IMR-90 (cell line): Measurements from ENCODE around the gene ABCC8. TPM values are rescaled to one million over a fixed set of nuclear protein-coding genes. Genes with fewer than 3 reads are reported as not detected.

Experiments
- ATAC-seq: fragments of 200-7000 bp; cut with Tn5 transposase; 2 replicates; pipeline ENCODE4 v1.9.1; 2020; ENCODE audit warnings: low read depth, mild to moderate bottlenecking, moderate library complexity
- BruUV-seq: library from RNA; stranded (reverse); fragments of 400-500 nt; replicated peaks from 2 replicates; lab custom pipeline; 2021; lab: Mats Ljungman, UMichigan
- CTCF ChIA-PET: fragments of 300-600 bp; formaldehyde crosslinking; extraction: SDS; loops from one replicate; lab custom pipeline; 2021; ENCODE audit warnings: antibody characterized with exemption; lab: Yijun Ruan, JAX
- POLR2A ChIA-PET: fragments of 300-600 bp; sonication (Branson Sonifier 250); formaldehyde crosslinking; loops from one replicate; lab custom pipeline; 2022; ENCODE audit warnings: antibody characterized with exemption; ENCODE audit not compliant: unreplicated experiment; lab: Charles Lee
- DNase-seq: peaks from one replicate; pipeline ENCODE4 v3.0.0; 2013
- H2AFZ ChIP-seq: replicated peaks from 2 replicates; pipeline ENCODE3; 2013; ENCODE audit warnings: low read length, mild to moderate bottlenecking; ENCODE audit not compliant: poor library complexity
- H2AK5ac ChIP-seq: 2 replicates; pipeline ENCODE4 v1.6.1; 2013; ENCODE audit warnings: low read depth, low read length, inconsistent platforms
- H2AK9ac ChIP-seq: replicated peaks from 2 replicates; pipeline ENCODE3; 2013; ENCODE audit warnings: mild to moderate bottlenecking, low read depth, low read length, moderate library complexity; ENCODE audit not compliant: poor library complexity
- H2BK120ac ChIP-seq: 2 replicates; pipeline ENCODE4 v1.6.1; 2013; ENCODE audit warnings: low read depth, low read length, inconsistent platforms
- H2BK15ac ChIP-seq: 3 replicates; pipeline ENCODE4 v1.6.1; 2013; ENCODE audit warnings: low read depth, low read length, inconsistent platforms
- H2BK20ac ChIP-seq: 2 replicates; pipeline ENCODE4 v1.6.1; 2013; ENCODE audit warnings: low read depth, mild to moderate bottlenecking, inconsistent platforms, low read length, moderate library complexity
- H2BK5ac ChIP-seq: 2 replicates; pipeline ENCODE4 v1.6.1; 2013; ENCODE audit warnings: mild to moderate bottlenecking, low read depth, low read length, inconsistent platforms; ENCODE audit not compliant: poor library complexity, severe bottlenecking
- H3K14ac ChIP-seq: replicated peaks from 2 replicates; pipeline ENCODE4 v1.6.1; 2013; ENCODE audit warnings: low read depth, low read length, inconsistent platforms
- H3K18ac ChIP-seq: 2 replicates; pipeline ENCODE4 v1.6.1; 2013; ENCODE audit warnings: low read depth, low read length, control low read depth
- H3K23ac ChIP-seq: 2 replicates; pipeline ENCODE4 v1.6.1; 2013; ENCODE audit warnings: low read depth, low read length, inconsistent platforms
- H3K27ac ChIP-seq: 2 replicates; pipeline ENCODE4 v1.5.1; 2013; ENCODE audit warnings: mild to moderate bottlenecking, control low read depth, low read length; ENCODE audit not compliant: insufficient read depth
- H3K27me3 ChIP-seq: 2 replicates; pipeline ENCODE4 v1.6.1; 2013; ENCODE audit warnings: low read length; ENCODE audit not compliant: control insufficient read depth, insufficient read depth
- H3K36me3 ChIP-seq: 2 replicates; pipeline ENCODE4 v1.6.1; 2013; ENCODE audit warnings: low read length, mixed read lengths; ENCODE audit not compliant: control insufficient read depth, insufficient read depth
- H3K4ac ChIP-seq: 2 replicates; pipeline ENCODE4 v1.6.1; 2013; ENCODE audit warnings: low read depth, low read length, inconsistent platforms
- H3K4me1 ChIP-seq: 2 replicates; pipeline ENCODE4 v1.6.1; 2013; ENCODE audit warnings: low read length, mixed read lengths; ENCODE audit not compliant: control insufficient read depth, insufficient read depth
- H3K4me2 ChIP-seq: 2 replicates; pipeline ENCODE4 v1.6.1; 2013; ENCODE audit warnings: low read depth, mild to moderate bottlenecking, control low read depth, low read length, moderate library complexity
- H3K4me3 ChIP-seq: 2 replicates; pipeline ENCODE4 v1.5.1; 2013; ENCODE audit warnings: low read depth, mild to moderate bottlenecking, control low read depth, low read length, moderate library complexity; ENCODE audit not compliant: insufficient read depth
- H3K56ac ChIP-seq: 2 replicates; pipeline ENCODE4 v1.6.1; 2013; ENCODE audit warnings: low read length, inconsistent platforms; ENCODE audit not compliant: insufficient read depth; ENCODE audit errors: extremely low read depth
- H3K79me1 ChIP-seq, 2 experiments: 2 replicates each; pipeline ENCODE4 v1.6.1; 2013; ENCODE audit warnings: low read length in 2 of 2, inconsistent platforms in 1 of 2, low read depth in 1 of 2
- H3K9ac ChIP-seq: 2 replicates; pipeline ENCODE4 v1.6.1; 2013; ENCODE audit warnings: low read depth, low read length, control low read depth
- H3K9me1 ChIP-seq: 2 replicates; pipeline ENCODE4 v1.6.1; 2013; ENCODE audit warnings: low read length, inconsistent platforms; ENCODE audit not compliant: insufficient read depth
- H3K9me3 ChIP-seq: 2 replicates; pipeline ENCODE4 v1.6.1; 2013; ENCODE audit warnings: low read length; ENCODE audit not compliant: control insufficient read depth, insufficient read depth
- H4K20me1 ChIP-seq: 2 replicates; pipeline ENCODE4 v1.6.1; 2013; ENCODE audit warnings: low read length, inconsistent platforms; ENCODE audit not compliant: insufficient read depth
- H4K5ac ChIP-seq: 2 replicates; pipeline ENCODE4 v1.6.1; 2013; ENCODE audit warnings: mild to moderate bottlenecking, low read depth, low read length, control low read depth
- H4K8ac ChIP-seq, 2 experiments: 2 replicates each; pipeline ENCODE4 v1.6.1; 2013; ENCODE audit warnings: low read depth in 2 of 2, low read length in 2 of 2, control low read depth in 1 of 2, inconsistent platforms in 1 of 2
- H4K91ac ChIP-seq: 2 replicates; pipeline ENCODE4 v1.6.1; 2013; ENCODE audit warnings: low read depth, low read length, inconsistent platforms; ENCODE audit not compliant: insufficient read depth
- BHLHE40 ChIP-seq: fragments of 150-350 bp; IDR thresholded peaks from 2 replicates; pipeline ENCODE4 v1.6.1; 2016; ENCODE audit warnings: mild to moderate bottlenecking, low read depth, low read length
- CTCF ChIP-seq: conservative IDR thresholded peaks from 2 replicates; pipeline ENCODE4 v1.5.1; 2012; ENCODE audit warnings: mild to moderate bottlenecking, low read depth, low read length, improper control_type of control experiment
- WGBS, 2 experiments: methylation state at CpG; one replicate each; pipeline versions ENCODE4 v1.1.5 to v1.1.7; 2013; ENCODE audit warnings: missing lambda C conversion rate in 2 of 2; ENCODE audit not compliant: insufficient read length in 1 of 2; ENCODE audit errors: extremely low coverage in 2 of 2; 5-methylcytosine and 5-hydroxymethylcytosine counted together
- dilution Hi-C: fragments of 300-500 bp; cut with HindIII; formaldehyde crosslinking; loops from one replicate; pipeline ENCODE4 v1.14.3; 2018; ENCODE audit warnings: low sequenced_read_pairs; ENCODE audit not compliant: unreplicated experiment
- in situ Hi-C: fragments of 300-500 bp; cut with MboI; formaldehyde crosslinking; loops from 3 replicates; pipeline ENCODE4 v1.14.3; 2019; ENCODE audit warnings: low sequenced_read_pairs, inconsistent platforms, mixed read lengths
- intact Hi-C: fragments of 100-400 bp; cut with micrococcal nuclease; formaldehyde crosslinking; loops from 2 replicates; pipeline ENCODE4 v1.10.0; 2022
- polyA plus RNA-seq, 3 experiments: library from polyadenylated mRNA; depleted of rRNA; stranded (reverse); fragments of >200 nt; gene quantifications; 2 replicates each; pipeline ENCODE4 v1.2.3, GENCODE V29; 2012; ENCODE audit warnings: low replicate concordance in 1 of 3
- total RNA-seq: library from RNA; depleted of rRNA; stranded (reverse); fragments of >200 nt; gene quantifications from 2 replicates; pipeline ENCODE4 v1.2.3, GENCODE V29; 2012

Gene ABCC8
- total and polyA plus RNA-seq, 2 of the 4 experiments (the other 2 are of a cell fraction): not detected

DNA sequence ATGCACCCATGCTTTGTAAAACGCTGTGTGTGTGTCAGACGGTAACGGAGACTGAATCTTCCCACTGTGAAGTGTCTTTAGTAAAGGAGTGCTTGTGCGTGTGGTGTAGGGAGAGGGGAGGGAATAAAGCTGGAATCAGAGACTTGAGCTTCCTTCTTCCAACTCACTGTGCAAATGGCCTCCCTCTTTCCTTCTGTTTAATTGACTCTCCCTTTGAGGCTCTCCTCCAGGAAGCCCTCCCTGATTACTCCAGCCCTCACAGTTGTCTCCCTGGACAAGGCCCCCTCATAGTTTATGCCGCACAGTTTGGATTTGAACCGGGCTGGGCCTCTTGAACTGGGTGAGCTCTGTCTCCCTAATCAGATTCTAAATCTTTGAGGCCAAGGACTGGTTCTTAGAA is 65.2 kb downstream of the ABCC8 start:
- H2BK5ac ChIP-seq: no peak overlapping the region
- H4K91ac ChIP-seq: no peak overlapping the region
- H3K27me3 ChIP-seq: peaks cover 8% of the 10 kb centered on the region
- in situ Hi-C loops: no loop called here
- H4K5ac ChIP-seq: no peak overlapping the region
- no peaks in the 10 kb centered on the region for H3K79me1 ChIP-seq
- no peaks in the 10 kb centered on the region for H3K9me1 ChIP-seq
- H3K56ac ChIP-seq: no peak overlapping the region
- H3K4ac ChIP-seq: no peak overlapping the region
- no peak overlapping the region for H3K23ac ChIP-seq
- dilution Hi-C loops: no loop called here
- no peak overlapping the region for H3K4me2 ChIP-seq
- no peak overlapping the region for H3K9ac ChIP-seq
- ChIA-PET POLR2A (no interaction called here), CTCF (no interaction called here)
- H3K9me3 ChIP-seq: 0 out of 2 replicates have a peak, but pooled peaks cover 3% of the 10 kb centered on the region
- no peak overlapping the region for H2AFZ ChIP-seq
- H4K20me1 ChIP-seq: no peaks in the 10 kb centered on the region
- no TSS peak for BruUV-seq
- no peak overlapping the region for H2AK5ac ChIP-seq
- TF ChIP-seq CTCF: no peak
- no peak for TF ChIP-seq BHLHE40
- no peak overlapping the region for H2BK15ac ChIP-seq
- ATAC-seq (no peak), DNase-seq (no peak)
- no peak overlapping the region for H4K8ac ChIP-seq
- H3K4me1 ChIP-seq: no peaks in the 10 kb centered on the region
- no peak overlapping the region for H2AK9ac ChIP-seq
- WGBS, 2 experiments: 100% methylated on average over 1 of the region's 6 CpGs; no CpG with 5 or more reads in 1 of the 2 experiments
- no peak overlapping the region for H3K18ac ChIP-seq
- H3K4me3 ChIP-seq: no peak overlapping the region
- no peak overlapping the region for H2BK20ac ChIP-seq
- H3K27ac ChIP-seq: no peak overlapping the region
- H3K14ac ChIP-seq: no peak overlapping the region
- H3K36me3 ChIP-seq: no peaks in the 10 kb centered on the region
- no peak overlapping the region for H2BK120ac ChIP-seq
- intact Hi-C loops: no loop called here
